ENCODE results near the gene HDLBP.

Gene HDLBP

DNA sequence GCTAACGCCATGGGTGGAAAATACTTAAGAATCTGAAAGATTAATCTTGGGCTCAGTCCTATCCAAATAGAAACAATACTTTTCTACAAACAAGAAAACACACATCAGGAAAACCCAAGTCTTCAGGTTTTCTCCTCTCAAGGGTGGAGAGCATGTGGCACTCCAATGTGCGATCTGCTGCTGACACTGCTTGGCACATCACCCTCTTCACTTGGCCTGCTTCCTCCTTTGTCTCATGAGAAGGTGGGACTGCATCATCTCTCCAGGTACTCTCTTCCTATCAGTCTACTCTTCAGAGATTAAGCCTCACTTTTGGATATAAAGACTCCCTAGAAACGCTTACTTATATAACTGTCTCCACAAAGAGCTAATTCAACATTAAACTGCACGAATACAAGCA, 26.4 kb downstream of the HDLBP start:
- no peak for ATAC-seq
- TF ChIP-seq TCF4 (CRISPR knock-in tag; IDR thresholded peaks at IDR 0.05; ENCODE audit: borderline replicate concordance) (no peak), ESRRG (CRISPR knock-in tag; IDR thresholded peaks at IDR 0.05) (no peak), GLIS3 (CRISPR knock-in tag; IDR thresholded peaks at IDR 0.05) (no peak), OSR1 (CRISPR knock-in tag; IDR thresholded peaks at IDR 0.05) (no peak), ZNF565 (CRISPR knock-in tag; conservative IDR thresholded peaks at IDR 0.05; ENCODE audit: low read depth) (no peak), ZFP30 (CRISPR knock-in tag; IDR thresholded peaks at IDR 0.05) (no peak), ZNF70 (CRISPR knock-in tag; IDR thresholded peaks at IDR 0.05) (no peak), CSDC2 (CRISPR knock-in tag; IDR thresholded peaks at IDR 0.05) (no peak), ARNTL (CRISPR knock-in tag; IDR thresholded peaks at IDR 0.05; ENCODE audit: borderline replicate concordance, low read depth) (no peak), PPARA (CRISPR knock-in tag; IDR thresholded peaks at IDR 0.05; ENCODE audit: borderline replicate concordance) (no peak), ZNF8 (CRISPR knock-in tag; IDR thresholded peaks at IDR 0.05) (no peak), RARB (CRISPR knock-in tag; IDR thresholded peaks at IDR 0.05) (no peak)
- TF ChIP-seq, protein P1, sequence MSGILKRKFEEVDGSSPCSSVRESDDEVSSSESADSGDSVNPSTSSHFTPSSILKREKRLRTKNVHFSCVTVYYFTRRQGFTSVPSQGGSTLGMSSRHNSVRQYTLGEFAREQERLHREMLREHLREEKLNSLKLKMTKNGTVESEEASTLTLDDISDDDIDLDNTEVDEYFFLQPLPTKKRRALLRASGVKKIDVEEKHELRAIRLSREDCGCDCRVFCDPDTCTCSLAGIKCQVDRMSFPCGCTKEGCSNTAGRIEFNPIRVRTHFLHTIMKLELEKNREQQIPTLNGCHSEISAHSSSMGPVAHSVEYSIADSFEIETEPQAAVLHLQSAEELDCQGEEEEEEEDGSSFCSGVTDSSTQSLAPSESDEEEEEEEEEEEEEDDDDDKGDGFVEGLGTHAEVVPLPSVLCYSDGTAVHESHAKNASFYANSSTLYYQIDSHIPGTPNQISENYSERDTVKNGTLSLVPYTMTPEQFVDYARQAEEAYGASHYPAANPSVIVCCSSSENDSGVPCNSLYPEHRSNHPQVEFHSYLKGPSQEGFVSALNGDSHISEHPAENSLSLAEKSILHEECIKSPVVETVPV (CRISPR knock-in tag; IDR thresholded peaks at IDR 0.05) = no peak
- TF ChIP-seq, protein P2, sequence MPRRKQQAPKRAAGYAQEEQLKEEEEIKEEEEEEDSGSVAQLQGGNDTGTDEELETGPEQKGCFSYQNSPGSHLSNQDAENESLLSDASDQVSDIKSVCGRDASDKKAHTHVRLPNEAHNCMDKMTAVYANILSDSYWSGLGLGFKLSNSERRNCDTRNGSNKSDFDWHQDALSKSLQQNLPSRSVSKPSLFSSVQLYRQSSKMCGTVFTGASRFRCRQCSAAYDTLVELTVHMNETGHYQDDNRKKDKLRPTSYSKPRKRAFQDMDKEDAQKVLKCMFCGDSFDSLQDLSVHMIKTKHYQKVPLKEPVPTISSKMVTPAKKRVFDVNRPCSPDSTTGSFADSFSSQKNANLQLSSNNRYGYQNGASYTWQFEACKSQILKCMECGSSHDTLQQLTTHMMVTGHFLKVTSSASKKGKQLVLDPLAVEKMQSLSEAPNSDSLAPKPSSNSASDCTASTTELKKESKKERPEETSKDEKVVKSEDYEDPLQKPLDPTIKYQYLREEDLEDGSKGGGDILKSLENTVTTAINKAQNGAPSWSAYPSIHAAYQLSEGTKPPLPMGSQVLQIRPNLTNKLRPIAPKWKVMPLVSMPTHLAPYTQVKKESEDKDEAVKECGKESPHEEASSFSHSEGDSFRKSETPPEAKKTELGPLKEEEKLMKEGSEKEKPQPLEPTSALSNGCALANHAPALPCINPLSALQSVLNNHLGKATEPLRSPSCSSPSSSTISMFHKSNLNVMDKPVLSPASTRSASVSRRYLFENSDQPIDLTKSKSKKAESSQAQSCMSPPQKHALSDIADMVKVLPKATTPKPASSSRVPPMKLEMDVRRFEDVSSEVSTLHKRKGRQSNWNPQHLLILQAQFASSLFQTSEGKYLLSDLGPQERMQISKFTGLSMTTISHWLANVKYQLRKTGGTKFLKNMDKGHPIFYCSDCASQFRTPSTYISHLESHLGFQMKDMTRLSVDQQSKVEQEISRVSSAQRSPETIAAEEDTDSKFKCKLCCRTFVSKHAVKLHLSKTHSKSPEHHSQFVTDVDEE (CRISPR knock-in tag; IDR thresholded peaks at IDR 0.05) = no peak

DNA sequence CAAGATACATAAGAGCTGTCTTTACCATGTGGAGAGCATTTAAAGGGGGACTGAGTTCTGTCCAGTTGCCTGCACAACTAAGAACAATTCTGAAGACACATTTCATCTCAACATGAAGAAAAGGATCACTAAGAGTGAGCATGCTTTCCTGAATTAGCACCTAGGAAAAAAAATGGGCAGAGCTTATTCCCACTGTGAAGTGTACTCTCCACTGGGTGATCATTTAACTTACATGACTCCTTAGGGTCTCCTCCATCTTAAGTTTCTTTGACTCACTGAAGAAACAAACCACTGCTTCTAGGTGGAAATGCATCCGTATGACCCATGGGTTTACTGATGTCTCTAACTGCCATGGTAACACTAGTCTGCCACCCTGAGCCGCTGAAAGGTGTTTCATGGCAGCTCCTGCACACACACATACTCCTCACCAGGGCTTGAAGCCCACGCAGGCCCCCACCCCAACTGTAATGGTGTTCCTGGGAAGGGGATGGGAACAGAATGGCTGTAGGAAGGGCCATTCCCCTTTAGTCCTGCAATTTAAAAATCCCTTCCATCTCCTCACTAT, 27.1 kb downstream of the HDLBP start:
- no peak for ATAC-seq
- TF ChIP-seq ZNF565 (CRISPR knock-in tag; conservative IDR thresholded peaks at IDR 0.05; ENCODE audit: low read depth) (no peak), GLIS3 (CRISPR knock-in tag; IDR thresholded peaks at IDR 0.05) (no peak), BACH2 (CRISPR knock-in tag; IDR thresholded peaks at IDR 0.05; ENCODE audit: borderline replicate concordance) (no peak), ZNF70 (CRISPR knock-in tag; IDR thresholded peaks at IDR 0.05) (no peak), SNAI2 (CRISPR knock-in tag; IDR thresholded peaks at IDR 0.05) (no peak), CSDC2 (CRISPR knock-in tag; IDR thresholded peaks at IDR 0.05) (no peak)
- TF ChIP-seq, protein P3, sequence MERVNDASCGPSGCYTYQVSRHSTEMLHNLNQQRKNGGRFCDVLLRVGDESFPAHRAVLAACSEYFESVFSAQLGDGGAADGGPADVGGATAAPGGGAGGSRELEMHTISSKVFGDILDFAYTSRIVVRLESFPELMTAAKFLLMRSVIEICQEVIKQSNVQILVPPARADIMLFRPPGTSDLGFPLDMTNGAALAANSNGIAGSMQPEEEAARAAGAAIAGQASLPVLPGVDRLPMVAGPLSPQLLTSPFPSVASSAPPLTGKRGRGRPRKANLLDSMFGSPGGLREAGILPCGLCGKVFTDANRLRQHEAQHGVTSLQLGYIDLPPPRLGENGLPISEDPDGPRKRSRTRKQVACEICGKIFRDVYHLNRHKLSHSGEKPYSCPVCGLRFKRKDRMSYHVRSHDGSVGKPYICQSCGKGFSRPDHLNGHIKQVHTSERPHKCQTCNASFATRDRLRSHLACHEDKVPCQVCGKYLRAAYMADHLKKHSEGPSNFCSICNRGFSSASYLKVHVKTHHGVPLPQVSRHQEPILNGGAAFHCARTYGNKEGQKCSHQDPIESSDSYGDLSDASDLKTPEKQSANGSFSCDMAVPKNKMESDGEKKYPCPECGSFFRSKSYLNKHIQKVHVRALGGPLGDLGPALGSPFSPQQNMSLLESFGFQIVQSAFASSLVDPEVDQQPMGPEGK (CRISPR knock-in tag; IDR thresholded peaks at IDR 0.05; ENCODE audit: borderline replicate concordance) = no peak
- TF ChIP-seq, protein P2 (CRISPR knock-in tag; IDR thresholded peaks at IDR 0.05) = no peak
- TF ChIP-seq, protein P4, sequence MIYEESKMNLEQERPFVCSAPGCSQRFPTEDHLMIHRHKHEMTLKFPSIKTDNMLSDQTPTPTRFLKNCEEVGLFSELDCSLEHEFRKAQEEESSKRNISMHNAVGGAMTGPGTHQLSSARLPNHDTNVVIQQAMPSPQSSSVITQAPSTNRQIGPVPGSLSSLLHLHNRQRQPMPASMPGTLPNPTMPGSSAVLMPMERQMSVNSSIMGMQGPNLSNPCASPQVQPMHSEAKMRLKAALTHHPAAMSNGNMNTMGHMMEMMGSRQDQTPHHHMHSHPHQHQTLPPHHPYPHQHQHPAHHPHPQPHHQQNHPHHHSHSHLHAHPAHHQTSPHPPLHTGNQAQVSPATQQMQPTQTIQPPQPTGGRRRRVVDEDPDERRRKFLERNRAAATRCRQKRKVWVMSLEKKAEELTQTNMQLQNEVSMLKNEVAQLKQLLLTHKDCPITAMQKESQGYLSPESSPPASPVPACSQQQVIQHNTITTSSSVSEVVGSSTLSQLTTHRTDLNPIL (CRISPR knock-in tag; IDR thresholded peaks at IDR 0.05; ENCODE audit: low read depth) = no peak
- TF ChIP-seq, protein P1 (CRISPR knock-in tag; IDR thresholded peaks at IDR 0.05) = no peak
